SIG-M5 (cell line): Measurements from ENCODE around the gene ZNF683.
"Not testable (repeated sequence)": the region's sequence is repeated elsewhere in the genome, so short reads cannot be mapped to it uniquely, and the experiment has no call there.

Experiments used
- DNase-seq: peaks from one replicate; lab custom pipeline; 2025; lab: John Stamatoyannopoulos, UW

Gene ZNF683

DNA sequence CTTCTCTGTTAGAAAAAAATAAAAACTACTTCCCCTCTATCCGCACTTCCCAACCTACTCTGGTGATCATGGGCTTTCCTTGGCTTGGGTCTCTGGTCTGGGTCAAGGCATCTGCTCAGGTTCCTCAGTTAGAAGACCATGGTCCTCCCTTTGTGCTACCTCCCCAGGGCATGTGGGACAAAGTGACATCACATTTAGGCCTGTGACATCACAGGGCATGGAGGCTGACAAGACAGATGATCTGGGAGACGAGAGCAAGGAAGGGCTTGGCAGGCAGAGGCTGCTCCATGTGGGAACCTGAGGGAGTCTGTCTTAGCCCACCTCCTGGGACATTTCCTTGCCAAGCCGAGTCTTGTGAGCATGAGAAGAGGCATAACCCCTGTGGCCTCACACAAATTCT, at the start of gene ZNF683:
Gene ZNF683, minus strand, starts transcription at position 140 of the 400 bp plus-strand sequence. CDS start 4,179 bp downstream, outside the sequence.
- DNase-seq, result not testable (repeated sequence)

DNA sequence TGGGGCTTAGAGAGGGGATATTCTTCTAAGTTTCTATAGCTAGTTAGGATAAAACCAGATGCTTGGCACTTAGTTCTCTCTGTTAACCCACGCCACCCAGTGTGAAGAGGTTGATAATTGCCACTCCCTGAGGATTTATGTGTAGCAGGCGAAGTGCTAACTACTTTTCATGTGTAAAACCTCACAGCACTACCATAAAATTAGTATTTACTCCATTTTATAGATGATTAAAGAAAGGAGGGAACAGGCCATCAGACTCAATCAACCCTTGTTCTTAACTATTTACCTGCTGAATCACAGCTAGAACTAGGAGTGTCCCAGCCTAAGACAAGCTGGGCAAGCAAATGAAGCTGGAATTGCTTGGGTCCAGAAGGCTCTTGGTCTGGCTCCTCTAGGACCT, 46.9 kb upstream of the ZNF683 start:
- DNase-seq, result no peak

- no peak for DNase-seq
These were observed 46.4 kb upstream of the ZNF683 start for GRCh38 chr1:26418865-26419349.

GRCh38 chr1:26417111-26417759, 44.7 kb upstream of the ZNF683 start:
- no peak for DNase-seq

DNA sequence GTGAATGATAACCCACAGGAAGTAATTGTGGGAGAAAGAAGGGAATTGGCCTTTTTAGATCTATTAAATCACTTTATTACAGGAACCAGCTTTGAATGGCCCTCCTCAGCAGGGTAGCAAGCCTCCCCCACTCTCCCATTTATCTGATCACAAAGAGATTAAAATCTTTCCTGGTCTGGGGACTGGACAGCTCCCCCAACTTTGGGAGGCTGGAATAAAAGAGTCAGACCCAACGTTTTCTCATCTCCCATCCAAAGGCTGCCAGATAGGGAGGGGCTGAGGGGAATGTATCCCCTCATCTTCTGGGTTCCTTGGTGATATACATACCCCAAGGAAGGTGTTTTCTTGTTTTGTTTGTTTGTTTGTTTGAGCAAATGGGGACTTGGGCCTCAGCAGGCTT, 40.5 kb upstream of the ZNF683 start:
- DNase-seq, result no peak

DNA sequence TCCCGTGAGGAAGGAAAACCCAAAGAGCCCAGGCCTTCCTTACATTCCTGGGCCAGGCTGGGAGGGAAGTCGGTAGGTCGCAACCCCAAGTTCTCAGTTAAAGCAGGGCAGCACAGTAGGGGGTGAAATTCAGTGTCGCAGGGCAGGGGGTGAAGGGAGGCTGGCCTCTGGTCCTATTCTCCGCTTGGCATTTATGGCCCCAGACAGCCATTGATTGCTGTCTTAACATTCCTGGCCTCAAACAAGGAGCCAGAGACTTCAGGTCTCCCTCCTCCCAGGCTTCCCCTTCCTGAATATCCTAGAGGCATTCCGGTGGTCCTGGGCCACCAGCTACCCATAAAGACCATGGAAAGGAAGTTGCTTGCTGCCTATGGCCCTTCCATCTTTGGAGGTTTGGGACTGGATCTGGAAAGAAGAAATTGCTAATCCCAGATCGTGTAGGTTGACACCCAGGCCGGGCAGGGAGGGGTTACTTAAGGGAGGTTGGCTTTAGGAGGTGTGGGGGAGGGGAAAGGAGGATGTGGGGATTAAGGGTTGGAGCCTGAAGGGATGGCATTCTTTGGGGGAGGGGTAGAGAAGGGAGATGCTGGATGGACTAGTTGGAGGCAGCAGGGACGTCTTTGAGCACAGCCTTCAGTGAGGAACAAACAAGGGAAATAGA, 39.8 kb upstream of the ZNF683 start:
- no peak for DNase-seq

- DNase-seq, result no peak
These were observed 39.1 kb upstream of the ZNF683 start for GRCh38 chr1:26411624-26412074.

- no peak for DNase-seq
These were observed 38.4 kb upstream of the ZNF683 start, which contains the start of gene LIN28A for GRCh38 chr1:26410706-26411623. TSS of gene LIN28A (plus strand) at chr1:26410817. CDS start at chr1:26410892, 75 bp downstream.

GRCh38 chr1:26409191-26409807, 36.7 kb upstream of the ZNF683 start:
- DNase-seq, result no peak

- DNase-seq, result no peak
These were observed 36.1 kb upstream of the ZNF683 start for GRCh38 chr1:26408604-26409003.

GRCh38 chr1:26405281-26405915, 32.8 kb upstream of the ZNF683 start:
- no peak for DNase-seq

- DNase-seq, result no peak
These were observed 32.1 kb upstream of the ZNF683 start for GRCh38 chr1:26404641-26405040.

GRCh38 chr1:26403656-26404055, 31.1 kb upstream of the ZNF683 start:
- no peak for DNase-seq

DNA sequence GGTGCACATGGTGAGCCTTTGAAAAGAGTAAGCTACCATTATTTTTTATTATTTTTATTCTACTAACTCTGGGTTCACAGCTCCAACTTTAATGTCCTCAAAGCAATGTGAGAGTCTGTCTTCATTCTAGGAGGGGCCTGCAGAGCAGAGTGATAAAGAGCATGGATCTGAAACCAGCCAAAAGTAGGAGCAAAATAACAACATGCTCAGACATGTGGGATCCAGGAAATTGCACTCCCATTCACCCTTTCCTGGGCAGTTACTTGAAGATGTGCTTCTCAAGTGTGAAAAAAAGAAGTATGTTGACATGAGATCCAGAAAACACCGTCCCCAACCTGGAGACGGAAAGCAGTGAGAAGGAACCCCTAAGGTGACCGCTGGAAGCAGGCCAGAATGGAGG, 29.3 kb upstream of the ZNF683 start:
- DNase-seq, result no peak

DNA sequence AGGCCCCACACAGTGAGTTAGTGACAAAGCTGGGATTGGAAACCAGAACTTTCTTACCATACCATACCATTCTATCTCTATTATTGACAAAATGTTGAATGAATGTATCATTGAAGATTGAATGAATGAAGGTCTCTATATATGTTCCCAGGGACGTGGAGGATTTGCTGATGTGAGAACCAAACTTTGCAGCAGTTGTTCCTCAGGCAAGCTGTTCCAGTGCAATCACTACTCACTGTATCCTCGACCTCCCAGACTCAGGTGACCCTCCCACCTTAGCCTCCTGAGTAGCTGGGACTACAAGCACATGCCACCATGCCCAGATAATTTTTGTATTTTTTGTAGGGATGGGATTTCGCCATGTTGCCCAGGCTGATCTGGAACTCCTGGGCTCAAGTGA, 26.5 kb upstream of the ZNF683 start:
- no peak for DNase-seq

- no peak for DNase-seq
These were observed 23.2 kb upstream of the ZNF683 start for GRCh38 chr1:26395754-26396153.

DNA sequence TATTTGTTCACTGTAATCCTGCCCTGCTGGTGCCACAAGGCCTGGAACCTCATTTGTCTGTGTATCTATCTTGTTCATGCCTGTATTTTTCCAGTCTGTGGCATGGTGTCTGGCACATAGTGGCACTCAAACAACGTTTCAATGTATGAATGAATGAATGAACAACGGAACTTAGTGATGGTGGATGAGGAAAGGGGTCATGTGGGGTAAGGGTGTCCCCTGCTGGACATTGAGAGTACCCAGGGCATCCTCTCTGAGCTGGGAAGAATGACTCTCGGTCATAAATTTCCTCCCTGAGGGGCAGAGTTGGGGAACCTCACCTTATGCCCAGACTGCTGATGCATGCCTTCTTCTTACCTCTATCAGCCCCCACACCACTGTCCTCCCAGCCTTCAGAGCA, 18.9 kb upstream of the ZNF683 start:
- DNase-seq, result no peak

DNA sequence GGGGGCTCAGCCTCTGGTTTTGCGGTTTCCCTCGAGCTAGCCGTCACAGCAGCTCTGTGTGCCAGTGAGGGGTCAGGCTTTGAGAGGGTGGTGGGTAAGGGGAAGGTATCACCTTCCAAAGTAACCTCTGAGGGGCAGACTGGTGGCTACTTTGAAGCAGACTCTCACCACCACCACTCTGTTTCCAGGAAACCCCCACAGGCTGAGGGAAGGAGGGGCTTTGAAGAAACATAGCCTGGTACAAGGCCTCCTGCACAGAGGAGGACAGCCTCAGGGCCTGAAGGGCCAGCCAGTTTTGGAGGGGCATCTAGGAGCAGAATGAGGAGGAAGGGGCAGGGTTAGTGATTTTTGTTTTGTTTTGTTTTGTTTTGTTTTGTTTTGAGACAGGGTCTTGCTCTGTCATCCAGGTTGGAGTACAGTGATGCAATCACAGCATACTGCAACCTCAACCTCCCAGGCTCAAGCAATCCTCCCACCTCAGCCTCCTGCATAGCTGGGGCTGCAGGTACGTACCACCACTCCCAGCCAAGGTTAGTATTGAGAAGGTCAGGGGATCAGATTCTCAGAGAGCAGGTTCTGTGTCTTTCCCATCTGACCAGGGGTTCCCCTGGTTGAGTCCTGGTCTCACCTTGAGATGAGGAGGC, 17.2 kb upstream of the ZNF683 start:
- DNase-seq, result no peak

DNA sequence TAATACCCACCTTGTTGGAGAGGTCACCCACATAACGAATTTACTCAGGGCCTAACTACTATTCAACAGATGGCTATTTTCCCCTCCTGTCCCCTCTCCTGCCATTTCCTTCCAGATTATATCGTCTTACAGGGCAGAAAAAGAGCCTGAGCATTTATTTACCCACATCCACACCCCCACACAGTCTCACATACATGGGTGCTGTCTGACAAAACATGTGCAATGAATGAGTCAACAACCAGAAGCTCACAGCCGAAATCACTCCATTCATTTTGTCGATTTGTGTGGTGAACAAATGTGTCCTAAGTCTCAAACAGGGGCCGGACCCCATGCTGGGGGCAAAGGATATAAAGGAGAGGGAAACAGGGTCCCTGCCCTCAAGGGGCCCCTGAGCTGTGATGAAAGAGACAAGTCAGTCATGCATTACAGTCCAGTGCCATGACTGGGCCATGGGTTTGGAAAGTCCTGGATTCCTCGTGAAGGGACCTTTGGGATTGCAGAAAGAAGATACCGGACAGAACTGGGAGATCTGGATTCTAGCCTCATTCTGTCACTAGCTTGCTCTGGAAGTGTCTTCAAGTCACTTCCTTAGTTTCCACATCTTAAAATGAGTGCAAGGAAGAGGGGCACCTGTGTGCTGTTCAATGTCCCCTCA, 16.4 kb upstream of the ZNF683 start:
- DNase-seq, result no peak

DNA sequence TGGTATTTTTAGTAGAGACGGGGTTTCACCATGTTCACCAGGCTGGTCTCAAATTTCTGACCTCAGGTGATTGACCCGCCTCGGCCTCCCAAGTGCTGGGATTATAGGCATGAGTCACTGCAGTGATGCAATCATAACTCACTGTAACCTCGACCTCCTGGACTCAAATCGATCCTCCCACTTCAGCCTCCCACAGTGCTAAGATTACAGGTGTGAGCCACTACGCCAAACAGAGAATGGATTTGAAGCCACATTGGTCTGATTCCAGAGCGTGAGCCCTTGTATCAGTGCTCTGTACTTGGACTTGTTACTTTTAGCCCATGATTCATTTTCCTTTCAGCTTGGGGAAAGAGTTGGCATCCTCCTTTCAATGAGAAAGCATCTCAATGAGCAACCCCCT, 14.9 kb upstream of the ZNF683 start:
- DNase-seq, result no peak
